Left lung (tissue), 10 donors: ENCODE data around the gene KIF13A. TPM values are rescaled to one million over a fixed set of nuclear protein-coding genes. Genes with fewer than 3 reads are reported as not detected.

ENCODE experiments used
- ATAC-seq: fragments of 200-7000 bp; cut with Tn5 transposase; one replicate; pipeline ENCODE4 v1.9.1; 2020; ENCODE audit warnings: moderate library complexity
- DNase-seq, 4 donors: peaks; one replicate each; pipeline ENCODE4 v3.0.0-alpha.2; 2013 to 2020
- H3K27ac ChIP-seq, 2 donors: fragments of 200-600 bp; sonication (generic) in 1 of 2; one replicate each; pipeline versions ENCODE4 v1.5.0 to v1.8.0; 2020 to 2021
- H3K27me3 ChIP-seq, 2 donors: fragments of 200-600 bp; sonication (generic) in 1 of 2; one replicate each; pipeline versions ENCODE4 v1.5.0 to v1.8.0; 2020 to 2021
- H3K36me3 ChIP-seq, 2 donors: fragments of 200-600 bp; sonication (generic) in 1 of 2; one replicate each; pipeline versions ENCODE4 v1.5.0 to v1.8.0; 2020 to 2021
- H3K4me1 ChIP-seq, 2 donors: fragments of 200-600 bp; one replicate each; pipeline ENCODE4 v1.8.0; 2021
- H3K4me3 ChIP-seq, 2 donors: fragments of 200-600 bp; sonication (generic) in 1 of 2; one replicate each; pipeline versions ENCODE4 v1.5.0 to v1.8.0; 2020 to 2021; ENCODE audit warnings: mild to moderate bottlenecking in 1 of 2
- H3K9me3 ChIP-seq, 2 donors: fragments of 200-600 bp; sonication (generic) in 1 of 2; one replicate each; pipeline versions ENCODE4 v1.5.0 to v1.8.0; 2020 to 2021
- intact Hi-C, 2 donors: fragments of 100-400 bp; cut with DNase I; formaldehyde crosslinking; loops; one replicate each; pipeline versions ENCODE4 v1.11.2 to v1.14.2; 2022
- polyA plus RNA-seq, 6 donors: library from polyadenylated mRNA; unstranded; fragments of 120-200 nt; gene quantifications; one replicate each; pipeline ENCODE4 v1.2.1, GENCODE V29; 2013; ENCODE audit not compliant: insufficient read length in 6 of 6
- total RNA-seq, 2 donors: library from RNA; stranded (reverse); fragmentation: NEBNext Ultra II Directional; extraction: Animal tissue kit (Norgen Biotek cat#: 25700); gene quantifications; one replicate each; pipeline ENCODE4 v1.2.1, GENCODE V29; 2021
- TF ChIP-seq, protein P1 (sequence below), 2 donors: fragments of 200-600 bp; sonication (generic) in 1 of 2; IDR thresholded peaks; one replicate each; pipeline versions ENCODE4 v1.5.0 to v1.8.0; 2021; ENCODE audit warnings: antibody characterized with exemption in 2 of 2
- donor health status: DM: no; HTN: yes; CAD: no.
- donor health status: DM: no; HTN: no; CAD: no.

The KIF13A gene
- total and polyA plus RNA-seq, 8 donors = 42.1 to 50.1 (median 46.3) TPM

GRCh38 chr6:17923401-17923863 is 64.0 kb downstream of the KIF13A start:
- peak overlapping the region in 1 of 2 donors; percentile 31 for H3K27ac ChIP-seq
- no peaks in the 10 kb centered on the region for H3K36me3 ChIP-seq
- no peaks in the 10 kb centered on the region for H3K27me3 ChIP-seq
- peaks cover 3 to 12% of the 10 kb centered on the region in 2 donors for H3K4me1 ChIP-seq
- no peak for ATAC-seq
- H3K9me3 ChIP-seq = no peaks in the 10 kb centered on the region
- H3K4me3 ChIP-seq = no peak overlapping the region
- no peak for DNase-seq
- TF ChIP-seq, protein P1, sequence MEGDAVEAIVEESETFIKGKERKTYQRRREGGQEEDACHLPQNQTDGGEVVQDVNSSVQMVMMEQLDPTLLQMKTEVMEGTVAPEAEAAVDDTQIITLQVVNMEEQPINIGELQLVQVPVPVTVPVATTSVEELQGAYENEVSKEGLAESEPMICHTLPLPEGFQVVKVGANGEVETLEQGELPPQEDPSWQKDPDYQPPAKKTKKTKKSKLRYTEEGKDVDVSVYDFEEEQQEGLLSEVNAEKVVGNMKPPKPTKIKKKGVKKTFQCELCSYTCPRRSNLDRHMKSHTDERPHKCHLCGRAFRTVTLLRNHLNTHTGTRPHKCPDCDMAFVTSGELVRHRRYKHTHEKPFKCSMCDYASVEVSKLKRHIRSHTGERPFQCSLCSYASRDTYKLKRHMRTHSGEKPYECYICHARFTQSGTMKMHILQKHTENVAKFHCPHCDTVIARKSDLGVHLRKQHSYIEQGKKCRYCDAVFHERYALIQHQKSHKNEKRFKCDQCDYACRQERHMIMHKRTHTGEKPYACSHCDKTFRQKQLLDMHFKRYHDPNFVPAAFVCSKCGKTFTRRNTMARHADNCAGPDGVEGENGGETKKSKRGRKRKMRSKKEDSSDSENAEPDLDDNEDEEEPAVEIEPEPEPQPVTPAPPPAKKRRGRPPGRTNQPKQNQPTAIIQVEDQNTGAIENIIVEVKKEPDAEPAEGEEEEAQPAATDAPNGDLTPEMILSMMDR (IDR thresholded peaks at IDR 0.05) = no peak
- intact Hi-C loops = no loop called here

- DNase-seq = no peak
- TF ChIP-seq, protein P1 (IDR thresholded peaks at IDR 0.05) = no peak
- peak overlapping the region in 1 of 2 donors; percentile 8 for H3K27ac ChIP-seq
Observed at GRCh38 chr6:17921454-17921853, 66.0 kb downstream of the KIF13A start.

DNA sequence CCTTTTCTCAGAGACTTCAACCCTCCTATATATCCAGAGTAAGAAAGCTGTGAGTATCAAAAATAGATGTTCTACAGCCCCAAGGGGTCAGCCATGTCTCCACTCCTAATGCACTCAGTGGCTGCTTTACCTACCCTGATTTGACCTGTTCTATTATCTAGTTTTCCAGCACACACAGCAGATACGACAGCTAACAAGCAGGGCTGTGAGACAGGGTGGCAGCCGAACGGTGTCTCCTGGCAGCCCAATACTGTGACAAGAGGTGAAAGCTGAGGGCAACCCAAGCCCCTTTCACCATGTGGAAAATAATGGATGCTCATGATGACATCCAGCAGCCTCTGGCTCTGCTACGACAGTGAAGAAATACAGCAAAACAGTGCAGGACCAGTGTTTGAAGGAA is 67.9 kb downstream of the KIF13A start:
- Histone ChIP-seq H3K4me1 (peaks cover 3 to 16% of the 10 kb centered on the region in 2 donors), H3K4me3 (no peak overlapping the region), H3K27me3 (no peaks in the 10 kb centered on the region), H3K27ac (no peak overlapping the region), H3K36me3 (no peaks in the 10 kb centered on the region), H3K9me3 (no peaks in the 10 kb centered on the region)
- TF ChIP-seq, protein P1 (IDR thresholded peaks at IDR 0.05) = no peak
- ATAC-seq (no peak), DNase-seq (no peak)
- intact Hi-C loops = no loop called here

More at GRCh38 chr6:17921454-17921853, 66.0 kb downstream of the KIF13A start:
- intact Hi-C loops = no loop called here
- peaks cover 3 to 19% of the 10 kb centered on the region in 2 donors for H3K4me1 ChIP-seq
- ATAC-seq = no peak
- no peaks in the 10 kb centered on the region for H3K36me3 ChIP-seq
- no peak overlapping the region for H3K4me3 ChIP-seq
- no peaks in the 10 kb centered on the region for H3K9me3 ChIP-seq
- H3K27me3 ChIP-seq = no peaks in the 10 kb centered on the region

GRCh38 chr6:17917837-17918763 is 69.3 kb downstream of the KIF13A start:
- DNase-seq (no peak), ATAC-seq (peak; percentile 77)
- TF ChIP-seq, protein P1 (IDR thresholded peaks at IDR 0.05) = no peak
- Histone ChIP-seq H3K9me3 (no peaks in the 10 kb centered on the region), H3K36me3 (no peaks in the 10 kb centered on the region), H3K27me3 (no peaks in the 10 kb centered on the region), H3K27ac (no peak overlapping the region), H3K4me3 (no peak overlapping the region), H3K4me1 (peaks cover 0 to 10% of the 10 kb centered on the region in 2 donors)
- intact Hi-C loops = no loop called here

- Histone ChIP-seq H3K27ac (no peak overlapping the region), H3K4me3 (no peak overlapping the region), H3K27me3 (no peaks in the 10 kb centered on the region), H3K9me3 (no peaks in the 10 kb centered on the region), H3K36me3 (no peaks in the 10 kb centered on the region), H3K4me1 (peaks cover 0 to 22% of the 10 kb centered on the region in 2 donors)
- DNase-seq = no peak
- TF ChIP-seq, protein P1 (IDR thresholded peaks at IDR 0.05) = no peak
- ATAC-seq = no peak
- intact Hi-C loops = no loop called here
Observed at GRCh38 chr6:17914651-17915050, 72.8 kb downstream of the KIF13A start.
